Erythroblast (primary cell): ENCODE data around the gene TMEM169.

Experiments
- GATA1 ChIP-seq: IDR thresholded peaks from 2 replicates; pipeline ENCODE4 v1.6.1; 2011; ENCODE audit warnings: low read depth, mild to moderate bottlenecking, control low read depth, low read length, moderate library complexity
- POLR2A ChIP-seq: IDR thresholded peaks from 2 replicates; pipeline ENCODE4 v1.6.1; 2011; ENCODE audit warnings: mild to moderate bottlenecking, low read length

DNA sequence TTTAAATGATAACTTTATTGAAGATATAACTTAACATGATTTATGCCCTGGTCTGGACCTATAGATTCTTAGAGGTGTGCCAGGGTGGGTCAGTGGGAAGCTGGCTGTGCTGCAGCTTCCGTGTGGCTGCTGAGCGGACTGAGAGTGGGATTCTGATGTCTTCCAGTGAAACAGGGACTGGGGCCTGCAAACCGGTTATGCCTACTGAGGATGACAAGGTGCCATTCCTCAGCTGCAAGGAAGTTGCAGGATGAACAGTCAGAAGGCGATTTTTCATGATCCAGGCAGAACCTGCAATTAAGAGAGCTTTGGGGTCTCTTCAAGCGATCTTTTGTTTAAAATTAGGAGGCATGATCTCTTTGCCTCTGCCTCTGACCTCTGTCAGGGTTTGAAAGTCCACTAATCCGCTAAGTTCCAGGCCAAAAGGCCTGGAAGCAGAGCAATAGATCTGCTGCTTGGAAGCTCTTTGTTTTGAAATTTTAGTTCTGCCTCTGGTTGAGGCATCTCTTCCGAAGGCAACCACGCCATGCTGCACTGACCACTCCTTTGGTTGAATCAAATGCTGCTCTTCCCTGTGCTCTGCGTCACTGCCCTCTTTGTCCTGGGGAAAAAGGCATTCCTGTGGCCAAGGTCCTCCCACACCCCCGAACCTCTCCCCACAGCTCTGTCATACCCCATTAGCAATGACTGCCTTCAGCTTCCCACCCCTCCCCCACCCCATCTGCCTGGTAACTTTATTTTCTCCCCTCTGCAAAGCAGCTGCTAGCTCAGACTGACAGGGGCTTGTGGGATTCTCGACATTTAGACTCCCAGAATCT lies 2.0 kb downstream of the TMEM169 start:
- no peak for TF ChIP-seq POLR2A
- TF ChIP-seq GATA1: no peak
